ENCODE measurements around the gene GTF3C5.
"Not testable (repeated sequence)": the region's sequence is repeated elsewhere in the genome, so short reads cannot be mapped to it uniquely, and the experiment has no call there.

Gene GTF3C5

GRCh38 chr9:133031496-133031911 lies 707 bp downstream of the GTF3C5 start:
- DNase-seq (ENCODE audit: low read depth), result no peak

GRCh38 chr9:133032171-133032570 lies 1.4 kb downstream of the GTF3C5 start:
- DNase-seq (ENCODE audit: low read depth), result no peak

- no peak for DNase-seq (ENCODE audit: low read depth)
Observed at GRCh38 chr9:133035669-133036068, 4.9 kb downstream of the GTF3C5 start.

GRCh38 chr9:133037775-133038515 lies 7.1 kb downstream of the GTF3C5 start:
- no peak for DNase-seq (ENCODE audit: low read depth)

- DNase-seq (ENCODE audit: low read depth), result not testable (repeated sequence)
Observed at GRCh38 chr9:133040892-133041479, 10.2 kb downstream of the GTF3C5 start.

GRCh38 chr9:133041958-133042357 lies 11.2 kb downstream of the GTF3C5 start:
- no peak for DNase-seq (ENCODE audit: low read depth)

GRCh38 chr9:133042676-133043075 lies 11.9 kb downstream of the GTF3C5 start:
- no peak for DNase-seq (ENCODE audit: low read depth)

GRCh38 chr9:133043449-133044035 lies 12.7 kb downstream of the GTF3C5 start:
- DNase-seq (ENCODE audit: low read depth), result no peak

- DNase-seq (ENCODE audit: low read depth), result no peak
Observed at GRCh38 chr9:133044125-133044524, 13.3 kb downstream of the GTF3C5 start.

GRCh38 chr9:133044661-133045060 lies 13.9 kb downstream of the GTF3C5 start:
- no peak for DNase-seq (ENCODE audit: low read depth)

- no peak for DNase-seq (ENCODE audit: low read depth)
Observed at GRCh38 chr9:133045132-133045531, 14.3 kb downstream of the GTF3C5 start.

- no peak for DNase-seq (ENCODE audit: low read depth)
Observed at GRCh38 chr9:133046196-133046899, 15.6 kb downstream of the GTF3C5 start.

- DNase-seq (ENCODE audit: low read depth), result no peak
Observed at GRCh38 chr9:133046900-133047295, 16.1 kb downstream of the GTF3C5 start.

- DNase-seq (ENCODE audit: low read depth), result no peak
Observed at GRCh38 chr9:133048595-133048994, 17.8 kb downstream of the GTF3C5 start.

- DNase-seq (ENCODE audit: low read depth), result no peak
Observed at GRCh38 chr9:133049043-133049442, 18.2 kb downstream of the GTF3C5 start.

GRCh38 chr9:133050142-133050541 lies 19.3 kb downstream of the GTF3C5 start:
- DNase-seq (ENCODE audit: low read depth), result no peak

- DNase-seq (ENCODE audit: low read depth), result no peak
Observed at GRCh38 chr9:133050781-133051180, 20.0 kb downstream of the GTF3C5 start.

GRCh38 chr9:133051281-133051900 lies 20.6 kb downstream of the GTF3C5 start:
- no peak for DNase-seq (ENCODE audit: low read depth)

- no peak for DNase-seq (ENCODE audit: low read depth)
Observed at GRCh38 chr9:133051966-133052539, 21.3 kb downstream of the GTF3C5 start.

- DNase-seq (ENCODE audit: low read depth), result no peak
Observed at GRCh38 chr9:133054194-133054890, 23.5 kb downstream of the GTF3C5 start.

- no peak for DNase-seq (ENCODE audit: low read depth)
Observed at GRCh38 chr9:133054966-133055365, 24.2 kb downstream of the GTF3C5 start.
